ENCODE measurements around the gene ADD3.

The ADD3 gene

GRCh38 chr10:110151467-110151866 is 143.7 kb downstream of the ADD3 start:
- DNase-seq (ENCODE audit: low read depth in 2 of 2) = no peak

GRCh38 chr10:110151971-110152370 is 144.2 kb downstream of the ADD3 start:
- no peak for DNase-seq (ENCODE audit: low read depth in 2 of 2)

GRCh38 chr10:110153396-110153795 is 145.6 kb downstream of the ADD3 start:
- DNase-seq (ENCODE audit: low read depth in 2 of 2) = no peak

GRCh38 chr10:110156046-110156445 is 148.3 kb downstream of the ADD3 start:
- no peak for DNase-seq (ENCODE audit: low read depth in 2 of 2)

- DNase-seq (ENCODE audit: low read depth in 2 of 2) = no peak
These were observed 150.5 kb downstream of the ADD3 start for GRCh38 chr10:110158051-110159005.

- DNase-seq (ENCODE audit: low read depth in 2 of 2) = no peak
These were observed 152.3 kb downstream of the ADD3 start for GRCh38 chr10:110160081-110160480.

GRCh38 chr10:110160522-110160921 is 152.7 kb downstream of the ADD3 start:
- DNase-seq (ENCODE audit: low read depth in 2 of 2) = no peak

- no peak for DNase-seq (ENCODE audit: low read depth in 2 of 2)
These were observed 155.0 kb downstream of the ADD3 start for GRCh38 chr10:110162741-110163145.

- no peak for DNase-seq (ENCODE audit: low read depth in 2 of 2)
These were observed 155.5 kb downstream of the ADD3 start for GRCh38 chr10:110163192-110163773.

- no peak for DNase-seq (ENCODE audit: low read depth in 2 of 2)
These were observed 156.1 kb downstream of the ADD3 start for GRCh38 chr10:110163841-110164240.

GRCh38 chr10:110165239-110165638 is 157.5 kb downstream of the ADD3 start:
- no peak for DNase-seq (ENCODE audit: low read depth in 2 of 2)

- DNase-seq (ENCODE audit: low read depth in 2 of 2) = no peak
These were observed 159.4 kb downstream of the ADD3 start for GRCh38 chr10:110167149-110167548.

- DNase-seq (ENCODE audit: low read depth in 2 of 2) = no peak
These were observed 161.1 kb downstream of the ADD3 start for GRCh38 chr10:110168601-110169481.

- no peak for DNase-seq (ENCODE audit: low read depth in 2 of 2)
These were observed 161.8 kb downstream of the ADD3 start for GRCh38 chr10:110169586-110169985.

- DNase-seq (ENCODE audit: low read depth in 2 of 2) = no peak
These were observed 162.6 kb downstream of the ADD3 start for GRCh38 chr10:110170142-110170971.

GRCh38 chr10:110171032-110171431 is 163.2 kb downstream of the ADD3 start:
- DNase-seq (ENCODE audit: low read depth in 2 of 2) = no peak

GRCh38 chr10:110172155-110172554 is 164.4 kb downstream of the ADD3 start:
- DNase-seq (ENCODE audit: low read depth in 2 of 2) = no peak

GRCh38 chr10:110174201-110174600 is 166.4 kb downstream of the ADD3 start:
- no peak for DNase-seq (ENCODE audit: low read depth in 2 of 2)

GRCh38 chr10:110174816-110175215 is 167.0 kb downstream of the ADD3 start:
- no peak for DNase-seq (ENCODE audit: low read depth in 2 of 2)

- no peak for DNase-seq (ENCODE audit: low read depth in 2 of 2)
These were observed 167.6 kb downstream of the ADD3 start for GRCh38 chr10:110175406-110175805.

All from stimulated activated CD4-positive, alpha-beta T cell treated with anti-CD3 and anti-CD28 coated beads, Interleukin-1b, Interleukin-23, amount 100 ng/mL, for 4 hours (primary cell).